ENCODE measurements around the gene FOXS1. TPM values are rescaled to one million over a fixed set of nuclear protein-coding genes. Genes with fewer than 3 reads are reported as not detected.

Gene FOXS1
- polyA plus RNA-seq, 1 of the 3 experiments (the other 2 are of a cell fraction) = 0.99 TPM

GRCh38 chr20:31871618-31871954 is 26.2 kb upstream of the FOXS1 start:
- WGBS (ENCODE audit: low lambda C conversion rate) = 100% methylated on average over 1 of the region's 1 CpG
- Histone ChIP-seq H3F3A (replicated peaks; ENCODE audit: insufficient read depth) (peaks cover 5% of the 10 kb centered on the region), H3K4me3 (ENCODE audit: low read depth in 2 of 2, low read length in 1 of 2) (no peak overlapping the region), H3K27me3 (ENCODE audit: insufficient read depth) (no peaks in the 10 kb centered on the region), H3K79me2 (ENCODE audit: insufficient read depth) (no peaks in the 10 kb centered on the region), H3K36me3 (replicated peaks in 1 of 2; ENCODE audit: control insufficient read depth in 1 of 2, insufficient read depth in 2 of 2, low read length in 1 of 2) (no peaks in the 10 kb centered on the region), H2AFZ (ENCODE audit: low read depth) (no peak overlapping the region), H3K9me3 (no peaks in the 10 kb centered on the region), H3K9me2 (no peaks in the 10 kb centered on the region), H4K20me1 (ENCODE audit: insufficient read depth) (no peaks in the 10 kb centered on the region), H3K27ac (ENCODE audit: low read depth in 2 of 2, low read length in 1 of 2) (no peak overlapping the region), H3K9ac (no peak overlapping the region), H3K4me2 (peak overlapping the region; percentile 81), H3K4me1 (ENCODE audit: control insufficient read depth in 1 of 2, insufficient read depth in 2 of 2, low read depth in 1 of 2, low read length in 1 of 2) (peaks cover 0 to 23% of the 10 kb centered on the region in 2 experiments; a peak in 1 of 4 replicates)
- no peak for DNase-seq
- POLR2A ChIA-PET = interaction anchor here (0.6 to 1.4 kb wide), 2 partner anchors 10 to 26 kb away, joined by 3 to 6 read pairs; no protein-coding TSS in a partner anchor
- TF ChIP-seq GABPA (IDR thresholded peaks at IDR 0.05; ENCODE audit: low read depth) = no peak
- no peak for TF ChIP-seq USF1 (IDR thresholded peaks at IDR 0.05; ENCODE audit: borderline replicate concordance, low read depth)
- TF ChIP-seq CHD2 (IDR thresholded peaks at IDR 0.05; ENCODE audit: low read length, partially characterized antibody) = no peak
- no peak for TF ChIP-seq USF2 (IDR thresholded peaks at IDR 0.05; ENCODE audit: borderline replicate concordance, low read depth, low read length)
- no peak for TF ChIP-seq FOSL2 (IDR thresholded peaks at IDR 0.05; ENCODE audit: borderline replicate concordance, low read depth)
- TF ChIP-seq IRF3 (IDR thresholded peaks at IDR 0.05; ENCODE audit: low read depth, low read length) = no peak
- no peak for TF ChIP-seq GATA2 (CRISPR knock-in tag; IDR thresholded peaks at IDR 0.05)
- CTCF ChIA-PET = interaction anchor here (0.8 to 3.3 kb wide), 10 partner anchors 7 to 258 kb away, joined by 3 to 12 read pairs (median 4); partner anchors contain the start of gene PDRG1

GRCh38 chr20:31870726-31871617 is 25.6 kb upstream of the FOXS1 start:
- Histone ChIP-seq H3F3A (replicated peaks; ENCODE audit: insufficient read depth) (peaks cover 5% of the 10 kb centered on the region), H3K9ac (peak overlapping the region; percentile 71), H3K9me3 (no peaks in the 10 kb centered on the region), H4K20me1 (ENCODE audit: insufficient read depth) (no peaks in the 10 kb centered on the region), H3K36me3 (replicated peaks in 1 of 2; ENCODE audit: control insufficient read depth in 1 of 2, insufficient read depth in 2 of 2, low read length in 1 of 2) (no peaks in the 10 kb centered on the region), H3K4me1 (ENCODE audit: control insufficient read depth in 1 of 2, insufficient read depth in 2 of 2, low read depth in 1 of 2, low read length in 1 of 2) (peaks cover 0 to 23% of the 10 kb centered on the region in 2 experiments; a peak in 1 of 4 replicates), H3K79me2 (ENCODE audit: insufficient read depth) (no peaks in the 10 kb centered on the region), H3K27ac (ENCODE audit: low read depth in 2 of 2, low read length in 1 of 2) (peak overlapping the region in 1 of 2 experiments; percentile 62; a peak in 1 of 4 replicates), H2AFZ (ENCODE audit: low read depth) (peak overlapping the region; percentile 94), H3K9me2 (no peaks in the 10 kb centered on the region), H3K27me3 (ENCODE audit: insufficient read depth) (no peaks in the 10 kb centered on the region), H3K4me3 (ENCODE audit: low read depth in 2 of 2, low read length in 1 of 2) (peak overlapping the region; percentile 66 to 69), H3K4me2 (peak overlapping the region; percentile 81)
- ChIA-PET CTCF (interaction anchor here (0.8 to 3.3 kb wide), 11 partner anchors 8 to 258 kb away, joined by 3 to 12 read pairs (median 4); partner anchors contain the start of gene PDRG1), POLR2A (interaction anchor here (0.6 to 1.4 kb wide), 2 partner anchors 9 to 26 kb away, joined by 3 to 6 read pairs; no protein-coding TSS in a partner anchor)
- DNase-seq = no peak
- WGBS (ENCODE audit: low lambda C conversion rate) = 33% methylated on average over 6 of the region's 24 CpGs
- no peak for TF ChIP-seq PBX3 (IDR thresholded peaks at IDR 0.05)
- TF ChIP-seq MXI1 (IDR thresholded peaks at IDR 0.05; ENCODE audit: low read depth, low read length) = no peak
- no peak for TF ChIP-seq CTCF (IDR thresholded peaks at IDR 0.05)
- TF ChIP-seq REST (IDR thresholded peaks at IDR 0.05; ENCODE audit: low read depth, low read length) = no peak
- no peak for TF ChIP-seq EZH2phosphoT487 (IDR thresholded peaks at IDR 0.05; ENCODE audit: borderline replicate concordance, low read depth)
- TF ChIP-seq SMC3 (IDR thresholded peaks at IDR 0.05; ENCODE audit: low read depth, low read length) = no peak
- no peak for TF ChIP-seq EP300 (IDR thresholded peaks at IDR 0.05; ENCODE audit: borderline replicate concordance in 1 of 2, low read depth in 1 of 2, low read length in 1 of 2)
